ENCODE data around the gene GNL3. TPM values are rescaled to one million over a fixed set of nuclear protein-coding genes. Genes with fewer than 3 reads are reported as not detected.

Gene GNL3
- total RNA-seq, 1 experiment from 2014 or later: 205 TPM

DNA sequence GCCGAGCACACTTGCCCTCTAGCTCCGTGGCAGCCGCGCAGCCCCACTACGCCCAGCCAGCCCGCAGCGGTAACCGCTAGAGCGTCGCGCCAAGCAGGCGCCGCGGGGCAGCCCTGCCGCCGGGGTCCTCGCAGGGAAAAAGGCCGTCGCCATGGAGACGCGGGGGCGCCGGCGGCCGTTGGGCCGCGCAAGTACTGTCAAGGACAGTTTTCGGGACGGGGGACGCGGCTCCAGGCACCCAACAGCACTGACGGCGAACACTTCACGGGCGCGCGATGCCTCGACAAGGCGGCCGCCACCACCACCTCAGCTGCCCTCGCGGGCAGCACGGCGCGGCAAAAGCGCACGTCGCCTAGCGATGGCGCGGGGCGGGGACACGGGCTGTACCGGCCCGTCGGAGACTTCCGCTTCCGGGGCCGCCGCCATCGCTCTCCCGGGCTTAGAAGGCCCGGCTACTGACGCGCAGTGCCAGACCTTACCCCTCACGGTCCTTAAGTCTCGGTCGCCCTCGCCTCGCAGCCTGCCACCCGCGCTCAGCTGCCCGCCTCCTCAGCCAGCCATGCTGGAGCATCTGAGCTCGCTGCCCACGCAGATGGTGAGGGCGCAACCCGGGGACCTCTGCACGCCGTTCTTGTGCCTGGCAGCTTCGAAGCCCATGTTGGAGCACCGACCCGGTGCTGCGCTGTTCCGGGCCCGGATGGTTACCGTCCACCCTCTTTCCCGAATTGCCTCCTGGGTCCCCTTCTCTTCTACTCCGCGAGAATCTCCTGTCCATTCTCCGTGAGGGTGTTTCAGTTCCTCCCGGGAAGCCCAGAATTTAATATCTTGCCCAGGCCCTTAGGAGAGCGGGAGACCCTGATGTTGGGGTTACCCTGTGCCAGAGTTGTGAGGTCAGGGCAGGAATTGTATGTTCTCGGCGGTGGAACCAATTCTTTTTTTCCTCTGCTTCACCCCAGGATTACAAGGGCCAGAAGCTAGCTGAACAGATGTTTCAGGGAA, 20.2 kb downstream of the GNL3 start, which contains the start of the genes GLT8D1 and SPCS1:
Gene GLT8D1, minus strand, starts transcription at position 104 of the 999 bp plus-strand sequence. CDS start 5,331 bp downstream, outside the sequence.
Gene SPCS1, plus strand, starts transcription at position 419 of the 999 bp plus-strand sequence. Its CDS starts 141 bp downstream, at position 560.
- H3K9me2 ChIP-seq (ENCODE audit: insufficient read depth): no peaks in the 10 kb centered on the region
- ChIA-PET RAD21 (ENCODE audit: low non-redundant PET in 1 of 2, low total read pairs in 2 of 2, uncharacterized antibody in 2 of 2, unreplicated experiment in 2 of 2) (no interaction called here), POLR2A (interaction anchor here (0.6 to 1.0 kb wide), 3 partner anchors 16 to 237 kb away, joined by 3 to 4 read pairs (median 3); no protein-coding TSS in a partner anchor), CTCF (no interaction called here)
- H3K27me3 ChIP-seq (ENCODE audit: insufficient read depth, low read length): no peaks in the 10 kb centered on the region
- H3K79me2 ChIP-seq (ENCODE audit: insufficient read depth, low read length): peaks cover 61% of the 10 kb centered on the region
- no peaks in the 10 kb centered on the region for H4K20me1 ChIP-seq (ENCODE audit: insufficient read depth)
- no peak for TF ChIP-seq EZH2phosphoT487 (IDR thresholded peaks at IDR 0.05; ENCODE audit: borderline replicate concordance)
- peak; percentile 80 for TF ChIP-seq POLR2AphosphoS5 (IDR thresholded peaks at IDR 0.05; ENCODE audit: low read depth, low read length)
- TF ChIP-seq, protein P1, sequence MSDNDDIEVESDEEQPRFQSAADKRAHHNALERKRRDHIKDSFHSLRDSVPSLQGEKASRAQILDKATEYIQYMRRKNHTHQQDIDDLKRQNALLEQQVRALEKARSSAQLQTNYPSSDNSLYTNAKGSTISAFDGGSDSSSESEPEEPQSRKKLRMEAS (IDR thresholded peaks at IDR 0.05): peak; percentile 89
- TF ChIP-seq ZBTB33 (IDR thresholded peaks at IDR 0.05; ENCODE audit: extremely low read depth, insufficient replicate concordance, low read length): no peak
- no peak; the same call in 1 of the 2 replicates for TF ChIP-seq ELF1 (IDR thresholded peaks at IDR 0.05; ENCODE audit: borderline replicate concordance, low read depth)
- TF ChIP-seq ZFX (IDR thresholded peaks at IDR 0.05): peak; percentile 84
- peak; percentile 95 for TF ChIP-seq SIN3A (IDR thresholded peaks at IDR 0.05; ENCODE audit: low read depth)
- no peak; the same call in 1 of the 2 replicates for TF ChIP-seq SP1 (IDR thresholded peaks at IDR 0.05; ENCODE audit: low read depth)
- TF ChIP-seq POLR2A (IDR thresholded peaks at IDR 0.05; ENCODE audit: borderline replicate concordance, extremely low read depth, insufficient read depth, insufficient read length): peak; percentile 12
- TF ChIP-seq RAD21 (IDR thresholded peaks at IDR 0.05; ENCODE audit: low read depth): no peak
- peak; percentile 91 for TF ChIP-seq YY1 (IDR thresholded peaks at IDR 0.05; ENCODE audit: extremely low read depth, insufficient replicate concordance, low read depth, low read length)
- no peak for TF ChIP-seq JUND (IDR thresholded peaks at IDR 0.05)
- peak; percentile 78 for TF ChIP-seq EGR1 (IDR thresholded peaks at IDR 0.05; ENCODE audit: low read depth)
- peak within 1 kb of the TSS; percentile 91 for H3K9ac ChIP-seq (ENCODE audit: low read length)
- H3K27ac ChIP-seq (ENCODE audit: low read depth, low read length): peak within 1 kb of the TSS; percentile 96
- DNase-seq (ENCODE audit: low read depth, low spot score): peak; percentile 68
- ATAC-seq: peak; percentile 93
- peak within 1 kb of the TSS; percentile 45 for H2AFZ ChIP-seq (ENCODE audit: low read depth, low read length, poor library complexity, severe bottlenecking)
- H3K4me3 ChIP-seq (replicated peaks in 1 of 2; ENCODE audit: low read depth in 1 of 2, low read length in 2 of 2): peak within 1 kb of the TSS; percentile 94 to 96
- peak within 1 kb of the TSS; percentile 99 for H3K4me2 ChIP-seq (ENCODE audit: low read length)
- peaks cover 10% of the 10 kb centered on the region in 2 experiments; a peak in 3 of 4 replicates for H3K36me3 ChIP-seq (ENCODE audit: control insufficient read depth in 1 of 2, insufficient read depth in 2 of 2, low read length in 2 of 2)
- TSS peak; percentile 52 for BruUV-seq (replicated peaks)
- peaks cover 10 to 12% of the 10 kb centered on the region in 2 experiments; a peak in 3 of 4 replicates for H3K4me1 ChIP-seq (ENCODE audit: control insufficient read depth in 1 of 2, insufficient read depth in 2 of 2, low read length in 2 of 2)
- intact Hi-C loops (cut with micrococcal nuclease): no loop called here
- no peaks in the 10 kb centered on the region for H3K9me3 ChIP-seq (ENCODE audit: control insufficient read depth in 1 of 2, insufficient read depth in 1 of 2, low read depth in 1 of 2, low read length in 2 of 2)

Measured in HCT116 (cell line).